Stimulated activated CD8-positive, alpha-beta memory T cell treated with anti-CD3 and anti-CD28 coated beads, Interleukin-4, amount 100 ng/mL, for 1 hour (primary cell): ENCODE measurements around the gene PON3.
A peak's percentile ranks its signal among the peaks of the same experiment; 100 is the strongest.

ENCODE experiments used
- DNase-seq, 2 donors: peaks; one replicate each; pipeline ENCODE4 v3.0.0-alpha.2; 2020; ENCODE audit warnings: low read depth in 2 of 2, low spot score in 1 of 2

PON3 gene

DNA sequence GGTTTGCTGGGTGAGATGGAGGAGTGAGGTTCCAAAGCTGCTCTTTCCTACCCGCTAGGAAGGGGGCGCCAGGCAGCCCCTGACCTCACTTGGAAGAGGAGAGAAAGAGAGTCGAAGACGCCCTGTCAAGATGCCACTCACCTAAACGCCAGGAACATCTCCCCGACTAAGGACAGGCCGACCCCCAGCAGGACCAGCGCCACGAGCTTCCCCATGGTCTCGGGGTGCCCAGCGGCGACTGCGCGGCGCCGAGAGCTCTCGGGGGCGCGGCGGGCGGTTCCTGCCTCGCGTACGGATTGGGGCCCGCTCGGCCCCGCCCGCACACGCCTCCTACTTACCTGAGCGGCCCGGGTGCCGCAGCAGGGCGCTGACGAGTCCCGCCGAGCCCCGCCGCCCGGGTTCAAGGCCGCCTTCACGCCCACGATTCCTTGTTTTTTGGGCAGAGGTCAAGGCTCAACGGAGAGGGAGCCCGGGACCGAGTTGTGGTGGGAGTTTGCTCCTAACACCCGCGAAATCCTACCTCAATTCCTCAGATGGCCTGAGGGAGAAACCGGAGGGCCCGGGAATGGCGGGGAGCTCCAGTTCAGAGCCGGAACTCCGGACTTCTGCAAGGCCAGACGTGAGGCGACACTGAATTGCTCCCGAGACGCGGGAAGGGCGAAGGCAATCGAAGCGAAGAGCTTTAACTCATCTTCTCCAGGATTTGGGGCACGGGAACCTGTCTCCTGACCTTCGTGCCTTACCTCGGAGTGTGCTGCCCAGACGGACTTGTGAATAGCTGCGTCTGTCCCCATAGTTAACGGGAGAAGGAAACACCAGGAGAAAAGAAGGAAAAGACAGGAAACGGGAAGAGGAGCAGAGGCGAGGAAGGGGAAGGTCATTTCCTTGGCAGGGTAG is at the start of gene PON3:
Gene PON3 (minus strand): TSS at position 240 of the 897 bp plus-strand sequence. CDS start 25 bp downstream, at position 215.
- DNase-seq, result no peak

DNA sequence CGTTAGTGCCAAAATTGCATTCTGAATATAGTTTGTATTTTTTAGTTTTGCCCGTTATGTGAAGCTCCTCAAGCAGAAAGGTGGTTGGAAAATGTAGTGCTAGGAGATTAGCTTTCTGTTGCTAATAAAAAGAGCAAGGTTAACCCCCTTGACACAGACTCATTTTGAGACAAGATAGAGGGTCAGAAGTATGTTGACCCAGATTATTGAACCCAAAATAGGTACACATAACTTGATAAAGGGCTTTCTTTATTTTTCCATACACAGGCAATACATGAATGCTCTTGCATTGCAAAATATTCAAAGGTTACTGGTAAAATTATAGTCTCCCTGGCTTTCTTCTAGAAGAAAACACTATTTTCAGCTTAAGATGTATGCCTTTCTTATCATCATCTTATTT is 48.6 kb upstream of the PON3 start:
- no peak for DNase-seq

DNA sequence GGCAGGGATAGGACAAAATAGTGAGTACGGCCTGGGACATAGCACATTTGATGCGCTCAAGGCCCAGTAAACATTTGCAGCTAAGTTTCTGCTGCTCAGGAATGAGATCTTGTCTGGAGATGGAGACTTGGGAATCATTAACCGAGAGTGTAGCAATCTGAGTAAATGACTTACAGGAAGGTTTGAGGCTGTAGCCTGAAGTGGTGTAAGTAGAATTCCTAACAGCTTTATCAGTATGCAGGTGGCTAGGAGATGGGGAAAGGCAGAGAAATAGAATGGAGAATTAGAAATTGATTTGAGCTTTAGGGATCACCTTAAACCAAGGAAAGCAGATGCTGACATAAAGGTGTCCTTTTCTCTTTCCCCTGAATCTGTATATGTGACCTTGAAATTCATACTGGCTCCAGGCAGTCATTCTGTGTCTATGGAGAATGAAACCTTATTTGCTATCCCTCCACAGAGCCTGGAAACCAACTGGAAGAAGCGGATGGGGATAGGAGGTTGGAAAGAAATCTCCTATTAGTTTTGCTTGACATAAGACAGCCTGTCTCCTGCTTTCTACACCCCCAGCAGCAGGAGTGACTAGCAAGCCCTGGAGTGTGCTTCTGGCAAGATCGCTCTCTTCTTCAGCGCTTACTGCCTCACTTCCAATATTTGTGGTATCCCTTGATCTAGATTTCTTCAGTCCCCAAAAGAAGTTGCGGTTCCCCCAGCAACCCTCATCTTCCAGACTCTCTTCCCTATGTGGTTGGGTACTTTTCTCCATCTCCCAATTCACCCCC is 45.1 kb upstream of the PON3 start:
- DNase-seq, result no peak

DNA sequence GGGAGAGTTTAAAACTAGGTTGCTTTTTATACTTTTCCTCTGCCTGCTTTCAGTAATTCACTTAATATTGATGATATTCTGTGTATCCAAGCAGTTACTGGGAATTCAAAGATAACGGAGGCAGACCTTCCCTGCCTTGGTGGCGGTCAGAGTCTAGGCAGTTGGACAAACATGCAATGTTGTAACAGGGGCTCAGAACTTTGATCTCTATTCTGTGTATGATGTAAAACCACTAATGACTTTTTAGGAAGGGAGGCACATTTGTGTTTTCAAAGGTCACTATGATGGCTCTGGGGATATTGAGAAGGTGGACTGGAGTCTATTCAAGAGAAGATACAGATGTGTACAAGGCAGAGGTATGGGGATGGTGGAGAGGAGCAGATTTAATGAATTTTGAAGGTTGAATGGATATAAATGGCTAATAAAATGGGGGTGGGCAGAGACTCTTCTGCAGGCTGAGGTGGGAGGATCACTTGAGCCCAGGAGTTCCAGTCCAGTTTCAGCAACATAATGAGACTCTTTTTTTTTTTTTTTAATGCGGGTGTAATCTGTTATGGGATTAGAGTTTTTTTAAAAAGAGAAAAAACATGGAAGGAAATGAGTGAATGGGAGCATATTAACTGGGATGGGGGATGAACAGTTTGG is 44.3 kb upstream of the PON3 start:
- no peak for DNase-seq

DNA sequence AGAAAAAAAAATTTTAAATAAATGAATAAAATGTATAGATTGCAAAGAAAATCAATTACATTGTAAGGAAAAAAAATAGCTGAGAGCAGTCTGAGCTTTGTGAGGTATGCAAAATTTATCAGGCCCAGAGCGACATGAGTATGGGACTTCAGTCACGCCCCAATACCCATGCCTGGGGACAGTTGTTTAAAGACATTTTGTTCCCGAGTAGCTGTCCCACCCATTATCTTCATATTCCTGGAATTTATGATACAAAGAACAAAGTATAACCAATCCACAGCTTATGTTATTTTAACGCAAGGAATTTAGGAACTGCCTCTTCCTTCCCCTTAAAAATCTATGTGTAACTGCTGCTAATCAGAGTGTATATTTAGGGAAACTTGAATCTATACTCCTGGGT is 40.2 kb upstream of the PON3 start:
- DNase-seq, result no peak

DNA sequence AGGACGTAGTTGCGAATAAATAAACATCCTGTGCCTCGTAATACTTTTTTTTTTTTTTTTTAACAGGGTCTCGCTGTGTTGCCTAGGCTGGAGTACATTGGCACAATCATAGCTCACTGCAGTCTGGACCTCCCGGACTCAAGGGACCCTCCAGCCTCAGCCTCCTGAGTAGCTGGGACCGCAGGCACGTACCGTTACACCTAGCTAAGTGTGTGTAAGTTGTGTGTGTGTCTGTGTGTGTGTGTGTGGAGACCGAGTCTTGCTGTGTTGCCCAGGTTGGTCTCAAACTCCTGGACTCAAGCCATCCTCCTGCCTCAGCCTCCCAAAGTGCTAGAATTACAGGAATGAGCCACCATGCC is 39.2 kb upstream of the PON3 start:
- no peak for DNase-seq

DNA sequence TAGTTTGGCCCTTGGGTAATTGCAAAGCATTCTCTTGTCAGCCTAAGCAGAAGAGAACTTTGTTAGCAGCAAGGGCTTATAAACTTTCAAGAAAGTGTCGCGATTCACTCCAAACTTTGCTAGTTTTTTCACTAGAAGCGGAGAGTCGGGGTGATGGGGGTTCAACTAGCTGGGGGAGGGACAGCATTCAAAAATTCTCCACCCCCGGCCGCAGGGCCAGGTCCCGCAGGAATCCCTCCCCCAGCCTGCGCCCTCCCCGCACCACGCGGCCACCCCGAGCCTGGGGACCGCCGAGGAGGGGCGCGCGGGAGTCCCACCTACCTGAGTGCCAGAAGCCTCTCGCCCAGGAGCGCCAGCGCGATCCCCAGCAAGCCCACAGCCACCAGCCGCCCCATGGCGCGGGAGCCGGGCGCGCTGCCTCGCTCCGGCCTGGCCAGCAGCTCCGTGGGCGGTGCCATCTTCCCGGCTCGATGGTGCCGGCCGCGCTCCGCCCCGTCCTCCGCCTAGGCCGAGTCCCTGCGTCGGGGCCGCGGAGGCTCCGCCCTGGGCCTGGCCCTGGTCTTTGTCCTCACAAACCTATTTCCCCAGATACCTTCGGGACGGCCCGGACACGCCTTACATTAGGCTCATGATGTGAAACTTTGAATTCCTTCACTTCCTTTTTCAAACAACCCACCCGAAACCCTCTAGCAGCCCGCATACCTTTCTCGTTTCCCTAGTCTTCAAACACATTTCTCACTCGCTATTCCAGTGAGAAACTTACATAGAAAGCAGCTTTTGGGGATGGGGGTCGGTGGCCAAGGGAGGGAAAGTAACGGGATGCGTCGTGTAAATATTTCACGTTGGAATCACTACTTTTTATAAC is 38.6 kb upstream of the PON3 start, which contains the start of gene PON2:
Gene PON2 (minus strand): TSS at position 472 of the 865 bp plus-strand sequence. CDS start 77 bp downstream, at position 395.
- peak in 1 of 2 donors; percentile 9 for DNase-seq

DNA sequence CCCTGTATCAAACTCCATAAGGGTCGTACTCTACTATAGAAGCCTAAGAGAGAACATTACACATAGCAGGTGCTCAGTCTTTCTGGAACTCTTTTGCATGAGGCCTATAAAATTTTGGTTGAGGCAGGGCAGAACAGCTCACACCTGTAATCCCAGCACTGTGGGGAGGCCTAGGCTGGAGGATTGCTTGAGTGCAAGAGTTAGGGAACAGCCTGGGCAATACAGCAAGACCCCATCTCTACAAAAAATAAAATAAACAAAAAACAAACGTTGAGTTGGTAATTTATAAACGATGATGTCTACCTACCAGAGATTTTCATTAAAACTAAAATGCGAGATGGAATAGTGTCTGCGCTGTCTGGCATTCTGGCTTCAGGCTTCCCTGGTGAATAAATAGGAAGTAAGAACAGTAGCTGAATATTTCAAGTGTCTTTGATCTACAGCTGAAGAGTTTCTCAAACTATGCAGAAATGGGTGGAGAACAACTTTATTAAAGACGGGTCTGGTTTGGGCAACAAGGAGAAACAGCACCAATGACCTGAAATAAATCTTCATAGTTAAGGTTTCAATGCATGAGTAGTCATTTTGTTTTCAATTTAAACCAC is 37.9 kb upstream of the PON3 start:
- no peak for DNase-seq

DNA sequence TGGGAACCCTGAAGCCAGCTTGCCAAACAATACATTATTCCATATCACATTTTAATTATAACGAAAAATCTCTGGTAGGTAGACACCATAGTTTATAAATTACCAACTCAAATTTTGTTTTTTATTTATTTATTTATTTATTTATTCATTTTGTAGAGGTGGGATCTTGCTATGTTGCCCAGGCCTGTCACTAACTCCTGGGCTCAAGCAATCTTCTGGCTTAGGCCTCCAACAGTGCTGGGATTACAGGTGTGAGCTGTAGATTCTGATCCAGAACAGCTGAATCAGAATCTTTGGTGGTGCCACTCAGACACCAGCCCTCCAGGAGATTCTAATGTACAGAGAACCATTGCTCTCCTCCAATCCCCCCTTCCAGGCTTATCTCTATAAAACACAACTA is 37.0 kb upstream of the PON3 start:
- no peak for DNase-seq

DNA sequence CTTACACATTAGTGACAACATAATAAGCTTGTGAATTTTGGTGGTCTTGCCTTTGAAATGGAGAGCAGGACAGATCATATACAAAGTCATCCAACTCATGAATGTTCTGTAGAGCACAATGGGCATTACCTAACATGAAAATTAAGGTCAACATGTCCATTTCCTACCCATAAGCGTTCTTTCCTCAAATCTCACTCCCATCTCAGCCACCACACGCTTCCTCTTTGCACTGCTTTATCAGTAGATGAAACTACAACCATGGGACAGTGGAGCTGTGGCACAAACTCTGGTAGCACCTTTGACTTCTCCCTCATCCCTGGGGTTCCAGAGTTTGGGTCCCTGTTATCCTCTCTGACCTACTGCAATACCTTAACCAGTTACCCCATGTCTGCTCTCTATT is 36.4 kb upstream of the PON3 start:
- DNase-seq, result no peak

DNA sequence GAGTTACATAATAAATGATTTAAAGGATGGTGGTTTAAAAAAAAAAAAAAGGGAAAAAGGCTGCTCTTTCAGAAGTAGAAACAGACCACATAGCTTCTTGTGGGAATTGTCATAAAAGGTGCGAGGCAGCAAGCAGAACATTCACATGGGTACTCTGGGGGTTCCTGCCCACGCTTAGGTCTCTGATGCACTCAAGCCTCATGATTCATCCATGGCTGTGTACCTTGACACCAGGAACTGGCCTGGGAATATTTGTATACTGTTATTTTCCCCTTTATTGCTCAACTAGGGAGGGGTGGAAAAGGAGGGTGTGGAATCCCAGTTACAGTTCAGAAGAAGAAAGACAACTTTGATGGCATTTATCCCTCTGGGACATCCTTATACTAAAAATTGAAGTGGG is 34.7 kb upstream of the PON3 start:
- DNase-seq, result no peak

DNA sequence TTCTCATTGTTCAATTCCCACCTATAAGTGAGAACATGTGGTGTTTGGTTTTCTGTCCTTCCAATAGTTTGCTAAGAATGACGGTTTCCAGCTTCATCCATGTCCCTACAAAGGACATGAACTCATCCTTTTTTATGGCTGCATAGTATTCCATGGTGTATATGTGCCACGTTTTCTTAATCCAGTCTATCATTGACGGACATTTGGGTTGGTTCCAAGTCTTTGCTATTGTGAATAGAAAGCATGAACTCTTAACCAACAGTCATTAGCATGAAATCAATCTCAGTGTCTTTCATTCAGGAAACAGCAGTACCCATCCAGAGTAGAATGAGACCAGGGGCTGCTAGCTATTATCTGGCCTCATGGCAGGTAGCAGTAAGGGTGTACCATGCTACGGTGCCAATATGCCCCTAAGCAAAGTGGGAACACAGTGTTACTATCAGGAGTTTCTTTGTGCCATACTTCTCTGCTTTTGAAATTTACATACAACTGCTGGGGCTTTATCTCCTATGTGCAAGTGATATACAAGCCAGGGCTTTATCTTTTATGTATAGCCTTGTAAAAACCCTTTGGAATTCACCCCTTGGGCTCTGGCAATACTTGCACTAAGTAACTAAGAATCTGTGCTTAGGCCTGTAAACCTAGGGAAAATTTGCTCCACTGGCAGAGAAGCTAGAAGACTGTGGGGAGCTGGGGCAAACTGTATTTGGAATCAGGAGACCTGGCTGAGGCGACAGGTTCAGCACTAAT is 33.2 kb upstream of the PON3 start:
- DNase-seq, result no peak

DNA sequence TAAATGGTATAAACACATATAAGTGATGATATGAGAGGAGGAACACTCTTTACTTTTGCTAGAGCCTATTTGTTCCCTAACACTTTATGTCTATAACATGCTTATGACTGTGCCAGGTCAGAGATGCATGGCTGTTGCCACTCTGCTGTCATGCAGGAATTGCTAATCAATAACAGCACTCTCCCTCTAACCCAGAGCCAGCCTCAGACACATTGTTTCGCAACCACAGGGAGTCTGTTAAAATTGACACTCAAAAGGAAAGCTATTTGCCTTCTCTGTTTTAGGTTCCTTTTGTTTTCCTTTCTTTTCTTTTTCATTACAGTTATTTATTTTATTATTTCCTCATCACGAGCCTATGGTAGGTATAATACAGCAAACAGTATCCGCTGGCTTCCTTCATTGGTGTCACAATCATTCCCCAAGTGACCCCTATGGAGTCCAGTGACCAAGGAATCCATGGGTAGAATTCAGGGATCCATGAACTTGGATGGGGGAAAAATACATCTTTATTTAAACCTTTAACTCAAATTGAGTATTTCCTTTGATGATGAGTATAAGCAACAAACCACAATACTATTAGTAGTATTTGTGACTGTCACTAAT is 31.8 kb upstream of the PON3 start:
- DNase-seq, result no peak

DNA sequence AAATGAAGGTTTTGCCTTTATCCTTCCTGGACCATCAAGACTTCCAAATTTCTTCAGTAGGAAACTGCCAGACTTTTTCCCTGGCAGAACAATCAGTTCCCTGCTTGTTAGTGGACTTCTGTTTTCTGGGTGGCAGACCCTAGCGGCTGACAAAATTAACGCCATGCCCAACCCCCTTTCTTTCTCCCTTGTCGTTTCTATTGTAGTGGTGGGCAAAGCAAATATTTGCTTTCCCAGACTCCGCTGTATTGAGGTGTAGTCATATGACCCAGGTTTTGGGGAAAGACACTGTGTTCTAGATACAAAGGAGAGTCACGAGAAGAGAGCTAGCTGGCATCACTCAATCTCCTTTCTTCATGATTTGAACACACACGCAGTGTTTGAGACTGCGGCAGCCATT is 31.0 kb upstream of the PON3 start:
- DNase-seq, result no peak

DNA sequence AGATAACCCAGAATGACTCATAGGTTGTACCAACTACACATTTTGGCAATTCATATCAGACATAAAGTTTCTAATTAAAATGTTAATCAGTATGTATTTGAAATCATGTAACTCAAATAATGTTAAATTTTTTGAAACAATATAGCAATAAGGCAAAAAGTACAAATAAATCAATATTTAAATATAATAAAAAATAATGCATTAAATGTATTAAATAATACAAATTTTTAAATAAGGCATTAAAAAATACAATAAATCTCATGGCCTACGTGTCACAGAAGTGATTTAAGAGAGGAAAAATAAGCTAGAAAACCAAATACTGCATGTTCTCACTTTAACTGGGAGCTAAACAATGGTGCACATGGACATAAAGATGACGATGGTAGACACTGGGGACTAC is 29.5 kb upstream of the PON3 start:
- no peak for DNase-seq

DNA sequence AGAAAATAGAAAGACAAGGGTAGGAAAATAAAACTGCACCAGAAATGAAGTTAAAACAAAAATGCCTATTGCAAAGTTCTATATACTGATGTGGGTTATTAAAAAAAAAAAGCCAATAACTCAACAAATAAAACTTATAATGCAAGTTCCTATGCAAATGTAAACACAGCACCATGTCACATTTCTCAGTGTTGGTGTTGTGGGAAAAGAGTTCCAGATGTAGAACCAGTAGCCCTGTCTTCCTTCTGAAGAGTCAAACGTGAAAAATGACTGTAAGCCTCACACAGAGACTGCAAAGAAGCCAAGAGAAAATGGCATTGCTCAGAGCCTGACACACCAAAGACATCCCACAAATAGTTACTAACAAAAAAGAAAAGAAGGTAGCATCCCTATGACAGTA is 28.5 kb upstream of the PON3 start:
- no peak for DNase-seq

DNA sequence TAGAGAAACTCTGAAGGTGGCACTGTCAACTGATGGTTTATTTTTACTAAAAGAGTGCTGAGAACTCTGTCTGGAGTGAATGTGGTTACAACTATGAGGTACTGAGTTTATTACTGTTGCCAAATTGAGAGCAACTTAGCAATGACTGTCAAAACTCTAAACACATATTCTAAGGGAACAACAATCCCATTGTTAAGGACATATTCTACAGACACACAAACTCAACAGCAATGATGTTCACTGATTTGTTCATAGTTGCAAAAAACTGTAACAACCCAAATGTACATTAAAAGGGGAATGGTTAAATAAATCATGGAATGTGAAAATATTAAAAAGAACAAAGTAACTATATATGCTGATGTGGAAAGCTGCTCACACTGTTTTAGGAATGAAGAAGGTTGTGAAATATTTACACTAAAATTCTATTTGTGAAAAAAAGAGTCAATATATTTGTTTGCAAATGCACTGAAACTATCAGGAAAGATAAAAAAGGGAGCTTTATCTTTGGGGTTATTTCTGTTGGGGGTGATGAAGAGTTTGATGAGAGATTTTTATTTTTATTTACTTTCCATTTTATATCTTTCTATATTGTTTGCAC is 25.8 kb upstream of the PON3 start:
- DNase-seq, result no peak

DNA sequence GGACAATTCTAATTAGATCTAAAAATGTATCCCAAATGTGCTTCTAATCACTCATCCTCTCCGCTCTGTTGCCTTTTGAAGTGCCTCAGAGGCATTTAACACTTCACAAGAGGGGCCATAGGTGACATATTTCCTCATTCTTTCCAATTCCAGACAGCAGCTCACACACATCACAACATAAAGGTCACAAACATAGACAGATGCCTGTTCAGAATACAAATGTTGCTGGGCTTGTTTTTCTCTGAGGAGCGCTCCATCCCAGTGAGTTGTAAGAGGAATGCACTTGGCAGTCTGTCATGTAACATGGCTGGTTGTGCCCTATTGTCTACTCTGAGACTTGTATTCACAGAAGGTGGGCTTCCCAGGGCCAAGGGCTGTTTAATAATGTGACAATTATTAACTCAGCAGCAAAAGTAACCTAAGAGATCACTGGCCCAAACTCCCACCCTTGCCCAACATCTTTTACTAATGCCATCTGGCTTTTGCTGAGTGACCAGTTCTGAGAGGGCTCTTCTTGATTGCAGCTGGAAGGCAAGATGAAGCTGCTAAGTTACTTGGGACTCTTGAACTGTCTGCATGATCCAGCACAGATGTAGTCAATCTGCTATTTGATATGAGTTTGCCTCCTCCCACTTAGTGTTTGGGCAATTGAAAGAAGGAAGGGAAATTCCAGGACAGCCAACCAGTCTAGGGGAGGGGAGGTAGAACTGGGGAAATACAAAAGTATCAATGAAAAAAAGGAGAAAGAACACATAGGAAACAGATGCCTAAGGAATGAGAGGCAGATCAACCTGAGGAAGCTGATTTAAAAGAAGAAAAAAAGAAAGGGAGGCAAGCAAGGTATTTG is 25.0 kb upstream of the PON3 start:
- DNase-seq, result no peak
